GM19099 (cell line): ENCODE results near the gene POU4F1.

ENCODE experiments used
- POLR2A ChIP-seq: IDR thresholded peaks from 3 replicates; pipeline ENCODE4 v1.6.1; 2011; ENCODE audit warnings: low read depth; ENCODE audit not compliant: insufficient read length; ENCODE audit errors: extremely low read depth

POU4F1 gene

GRCh38 chr13:78569029-78569428 is 34.3 kb downstream of the POU4F1 start:
- TF ChIP-seq POLR2A = no peak

GRCh38 chr13:78566631-78567030 is 36.7 kb downstream of the POU4F1 start:
- TF ChIP-seq POLR2A = no peak

GRCh38 chr13:78562237-78562889 is 41.0 kb downstream of the POU4F1 start:
- no peak for TF ChIP-seq POLR2A
